Neural progenitor cell (in vitro differentiated cells): ENCODE results near the gene EFNA2. TPM values are rescaled to one million over a fixed set of nuclear protein-coding genes. Genes with fewer than 3 reads are reported as not detected.

ENCODE experiments used
- DNase-seq: peaks from one replicate; pipeline ENCODE4 v3.0.0-alpha.2; 2016; ENCODE audit warnings: low spot score
- H2AFZ ChIP-seq: fragments of 200-600 bp; sonication (generic); replicated peaks from 2 replicates; pipeline ENCODE4 v1.6.1; 2016; ENCODE audit warnings: antibody characterized with exemption
- H3F3A ChIP-seq: fragments of 200-600 bp; sonication (generic); 2 replicates; pipeline ENCODE4 v1.6.1; 2016; ENCODE audit warnings: antibody characterized with exemption, low read depth
- H3K27ac ChIP-seq: fragments of 200-600 bp; sonication (generic); 2 replicates; pipeline ENCODE4 v1.5.1; 2016; ENCODE audit warnings: mild to moderate bottlenecking
- H3K27me3 ChIP-seq: fragments of 200-600 bp; sonication (generic); 2 replicates; pipeline ENCODE4 v1.6.1; 2016; ENCODE audit warnings: mild to moderate bottlenecking, moderate library complexity
- H3K36me3 ChIP-seq: fragments of 200-600 bp; sonication (generic); 2 replicates; pipeline ENCODE4 v1.5.1; 2016
- H3K4me1 ChIP-seq: fragments of 200-600 bp; sonication (generic); 2 replicates; pipeline ENCODE4 v1.6.1; 2016; ENCODE audit warnings: mixed run types
- H3K4me2 ChIP-seq: fragments of 200-600 bp; sonication (generic); 2 replicates; pipeline ENCODE4 v1.6.1; 2016
- H3K4me3 ChIP-seq: fragments of 200-600 bp; sonication (generic); 2 replicates; pipeline ENCODE4 v1.5.1; 2016
- H3K79me2 ChIP-seq: fragments of 200-600 bp; sonication (generic); 2 replicates; pipeline ENCODE4 v1.6.1; 2016; ENCODE audit warnings: low read depth
- H3K9ac ChIP-seq: fragments of 200-600 bp; sonication (generic); 2 replicates; pipeline ENCODE4 v1.6.1; 2016
- H3K9me3 ChIP-seq: fragments of 200-600 bp; sonication (generic); 2 replicates; pipeline ENCODE4 v1.5.1; 2016; ENCODE audit warnings: low read depth
- H4K20me1 ChIP-seq: fragments of 200-600 bp; sonication (generic); 2 replicates; pipeline ENCODE4 v1.6.1; 2016; ENCODE audit warnings: low read depth
- H3K27ac Mint-ChIP-seq: 3 replicates; pipeline ENCODE4 v1.8.0; 2021; ENCODE audit warnings: mixed read lengths
- H3K27me3 Mint-ChIP-seq: 2 replicates; pipeline ENCODE4 v1.8.0; 2022; ENCODE audit warnings: low read depth, mild to moderate bottlenecking, inconsistent platforms, moderate library complexity, mixed read lengths; ENCODE audit not compliant: insufficient read depth
- H3K36me3 Mint-ChIP-seq: 3 replicates; pipeline ENCODE4 v1.8.0; 2021; ENCODE audit warnings: mixed read lengths
- H3K4me1 Mint-ChIP-seq: 3 replicates; pipeline ENCODE4 v1.8.0; 2021; ENCODE audit warnings: mixed read lengths
- H3K4me3 Mint-ChIP-seq: 3 replicates; pipeline ENCODE4 v1.8.0; 2021; ENCODE audit warnings: mild to moderate bottlenecking, moderate library complexity, mixed read lengths
- H3K9me3 Mint-ChIP-seq: 3 replicates; pipeline ENCODE4 v1.8.0; 2020; ENCODE audit warnings: mixed read lengths
- CTCF ChIP-seq: fragments of 200-600 bp; sonication (generic); IDR thresholded peaks from 2 replicates; pipeline ENCODE4 v1.5.1; 2017; ENCODE audit warnings: antibody characterized with exemption, mild to moderate bottlenecking
- EZH2 ChIP-seq: fragments of 200-600 bp; sonication (generic); IDR thresholded peaks from 2 replicates; pipeline ENCODE4 v1.6.1; 2017; ENCODE audit warnings: antibody characterized with exemption, mild to moderate bottlenecking, moderate library complexity
- EZH2phosphoT487 ChIP-seq: fragments of 200-600 bp; sonication (generic); IDR thresholded peaks from 2 replicates; pipeline ENCODE4 v1.6.1; 2017; ENCODE audit warnings: antibody characterized with exemption
- total RNA-seq: library from RNA; depleted of rRNA; stranded (reverse); fragments of >200 nt; gene quantifications from 2 replicates; pipeline ENCODE4 v1.2.3, GENCODE V29; 2015; ENCODE audit warnings: low replicate concordance

The EFNA2 gene
- total RNA-seq, 1 donor from 2014 or later = 13.2 TPM

- H3F3A ChIP-seq = peaks cover 86% of the 10 kb centered on the region
- Mint-ChIP-seq H3K27ac (no peak overlapping the region), H3K36me3 (peaks cover 11% of the 10 kb centered on the region), H3K4me3 (peak overlapping the region; percentile 57), H3K9me3 (no peaks in the 10 kb centered on the region), H3K4me1 (peaks cover 49% of the 10 kb centered on the region), H3K27me3 (peaks cover 12% of the 10 kb centered on the region)
- peaks cover 56% of the 10 kb centered on the region for H3K79me2 ChIP-seq
- no peak overlapping the region for H3K4me3 ChIP-seq
- no peak overlapping the region for H3K9ac ChIP-seq
- peaks cover 74% of the 10 kb centered on the region for H4K20me1 ChIP-seq
- peak overlapping the region; percentile 85 for H3K27ac ChIP-seq
- H2AFZ ChIP-seq = no peak overlapping the region
- TF ChIP-seq EZH2 (no peak), EZH2phosphoT487 (no peak), CTCF (no peak)
- no peaks in the 10 kb centered on the region for H3K36me3 ChIP-seq
- peaks cover 41% of the 10 kb centered on the region for H3K4me1 ChIP-seq
- H3K27me3 ChIP-seq = no peaks in the 10 kb centered on the region
- H3K9me3 ChIP-seq = no peaks in the 10 kb centered on the region
- DNase-seq = no peak
- H3K4me2 ChIP-seq = no peak overlapping the region
Measured at GRCh38 chr19:1258163-1258492, 27.5 kb upstream of the EFNA2 start.

GRCh38 chr19:1258707-1259205 is 26.9 kb upstream of the EFNA2 start:
- H3K79me2 ChIP-seq = peaks cover 49% of the 10 kb centered on the region
- H2AFZ ChIP-seq = no peak overlapping the region
- DNase-seq = no peak
- H3K27ac ChIP-seq = peak overlapping the region; percentile 85
- peaks cover 41% of the 10 kb centered on the region for H3K4me1 ChIP-seq
- peaks cover 68% of the 10 kb centered on the region for H4K20me1 ChIP-seq
- H3K4me1 Mint-ChIP-seq = peaks cover 53% of the 10 kb centered on the region
- H3K9ac ChIP-seq = no peak overlapping the region
- peak overlapping the region; percentile 19 for H3K4me2 ChIP-seq
- H3K4me3 ChIP-seq = no peak overlapping the region
- peaks cover 11% of the 10 kb centered on the region for H3K36me3 Mint-ChIP-seq
- no peaks in the 10 kb centered on the region for H3K9me3 ChIP-seq
- TF ChIP-seq CTCF = no peak
- TF ChIP-seq EZH2phosphoT487 = no peak
- no peak for TF ChIP-seq EZH2
- H3F3A ChIP-seq = peaks cover 80% of the 10 kb centered on the region
- H3K36me3 ChIP-seq = no peaks in the 10 kb centered on the region
- no peaks in the 10 kb centered on the region for H3K27me3 ChIP-seq
- no peaks in the 10 kb centered on the region for H3K9me3 Mint-ChIP-seq
- H3K27me3 Mint-ChIP-seq = peaks cover 12% of the 10 kb centered on the region
- no peak overlapping the region for H3K27ac Mint-ChIP-seq
- H3K4me3 Mint-ChIP-seq = peak overlapping the region; percentile 65

- Histone ChIP-seq H3K36me3 (no peaks in the 10 kb centered on the region), H3K27ac (peak overlapping the region; percentile 85), H3K9me3 (no peaks in the 10 kb centered on the region), H4K20me1 (peaks cover 62% of the 10 kb centered on the region), H3K4me1 (peaks cover 41% of the 10 kb centered on the region), H3K4me3 (no peak overlapping the region), H3K79me2 (peaks cover 43% of the 10 kb centered on the region), H3K9ac (no peak overlapping the region), H3K27me3 (no peaks in the 10 kb centered on the region), H2AFZ (no peak overlapping the region), H3F3A (peaks cover 77% of the 10 kb centered on the region), H3K4me2 (peak overlapping the region; percentile 19)
- TF ChIP-seq EZH2 (no peak), CTCF (no peak), EZH2phosphoT487 (no peak)
- Mint-ChIP-seq H3K4me3 (peak overlapping the region; percentile 77), H3K27me3 (peaks cover 12% of the 10 kb centered on the region), H3K9me3 (no peaks in the 10 kb centered on the region), H3K4me1 (peaks cover 58% of the 10 kb centered on the region), H3K27ac (peak overlapping the region; percentile 69), H3K36me3 (peaks cover 11% of the 10 kb centered on the region)
- DNase-seq = peak; percentile 71
Measured at GRCh38 chr19:1259206-1259875, 26.3 kb upstream of the EFNA2 start.
